Stimulated activated CD4-positive, alpha-beta T cell treated with anti-CD3 and anti-CD28 coated beads, Interleukin-2, amount 100 ng/mL, for 24 hours (primary cell): ENCODE measurements around the gene PRRC2C.

Source experiments
- DNase-seq, 2 donors: peaks; one replicate each; pipeline ENCODE4 v3.0.0-alpha.2; 2020

Gene PRRC2C

DNA sequence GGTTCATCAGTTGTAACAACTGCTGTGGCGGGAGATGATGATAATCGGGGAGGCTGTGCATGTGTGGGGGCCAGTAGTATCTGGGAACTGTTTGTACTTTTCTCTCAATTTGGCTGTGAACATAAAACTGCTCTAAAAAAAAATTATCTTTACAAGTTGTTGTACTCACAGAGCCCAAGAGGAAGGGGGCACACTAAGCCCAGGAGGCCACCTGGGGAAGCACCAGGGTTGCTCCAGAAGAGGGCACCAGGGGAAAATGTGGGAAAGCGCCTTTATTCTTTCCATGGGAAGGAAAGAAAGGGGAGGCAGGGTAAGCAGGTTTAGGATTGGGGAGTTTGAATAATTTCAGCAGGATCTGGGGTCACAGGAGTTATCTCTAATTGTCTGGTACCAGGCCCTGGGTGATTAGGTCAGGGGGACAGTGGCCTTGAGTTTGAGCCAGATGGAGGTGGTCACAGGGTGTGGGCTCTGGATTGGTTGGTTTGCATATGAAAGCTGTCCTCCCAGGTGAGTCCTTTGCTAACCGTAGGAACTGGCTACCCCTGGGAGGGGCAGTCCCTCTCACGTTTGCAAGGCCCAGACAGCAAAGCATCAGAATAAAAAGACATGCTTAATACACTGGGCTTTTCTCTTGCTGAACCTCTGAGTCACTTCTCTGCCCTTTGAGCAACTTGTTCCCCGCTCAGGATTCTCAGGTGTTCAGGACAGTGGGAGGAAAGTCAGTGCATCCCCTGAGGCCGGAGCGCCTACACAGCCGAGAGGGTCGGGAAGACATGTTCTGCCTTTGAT lies 155.9 kb downstream of the PRRC2C start:
- no peak for DNase-seq

DNA sequence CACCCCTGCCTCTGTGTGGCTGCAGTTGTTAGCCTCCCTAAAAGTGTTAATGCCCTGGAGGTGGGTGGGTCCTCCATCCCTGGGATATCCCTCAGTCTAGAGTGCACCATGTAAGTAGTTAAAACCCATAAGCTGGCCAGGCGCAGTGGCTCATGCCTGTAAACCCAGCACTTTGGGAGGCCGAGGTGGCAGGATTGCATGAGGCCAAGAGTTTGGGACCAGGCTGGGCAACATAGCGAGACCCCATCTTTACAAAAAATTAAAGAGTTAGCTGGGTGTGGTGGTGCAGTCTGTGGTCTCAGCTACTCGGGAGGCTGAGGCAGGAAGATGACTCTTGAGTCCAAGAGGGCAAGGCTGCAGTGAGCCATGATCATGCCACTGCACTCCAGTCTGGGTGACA lies 156.9 kb downstream of the PRRC2C start:
- DNase-seq, result no peak
